ENCODE results near the gene PDZRN3. TPM values are rescaled to one million over a fixed set of nuclear protein-coding genes. Genes with fewer than 3 reads are reported as not detected.

Gene PDZRN3
- total RNA-seq, 1 experiment from 2014 or later: 0.17 TPM

DNA sequence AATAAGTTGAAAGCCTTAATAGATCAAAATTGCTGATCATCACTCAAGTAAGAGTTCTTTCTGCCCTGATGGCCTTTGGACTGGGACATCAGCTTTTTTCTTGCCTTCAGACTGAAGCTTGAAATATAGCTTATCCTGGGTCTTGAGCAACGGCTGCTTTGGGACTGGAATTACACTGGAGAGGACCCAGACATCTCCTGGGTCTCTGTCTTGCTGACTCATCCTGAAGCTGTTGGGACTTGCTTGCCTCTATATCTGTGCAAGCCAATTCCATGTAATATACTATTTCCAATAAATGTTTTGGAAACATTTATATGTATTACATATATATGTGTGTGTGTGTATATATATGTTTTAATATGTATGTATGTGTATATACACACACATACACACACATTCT lies 260.2 kb downstream of the PDZRN3 start:
- TF ChIP-seq JUND (IDR thresholded peaks at IDR 0.05) (no peak), POLR2AphosphoS5 (IDR thresholded peaks at IDR 0.05; ENCODE audit: low read depth, low read length) (no peak), CEBPB (IDR thresholded peaks at IDR 0.05; ENCODE audit: low read depth) (no peak), RAD21 (IDR thresholded peaks at IDR 0.05; ENCODE audit: low read depth) (no peak)
- TF ChIP-seq, protein P1, sequence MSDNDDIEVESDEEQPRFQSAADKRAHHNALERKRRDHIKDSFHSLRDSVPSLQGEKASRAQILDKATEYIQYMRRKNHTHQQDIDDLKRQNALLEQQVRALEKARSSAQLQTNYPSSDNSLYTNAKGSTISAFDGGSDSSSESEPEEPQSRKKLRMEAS (IDR thresholded peaks at IDR 0.05): no peak
- H3K79me2 ChIP-seq (ENCODE audit: insufficient read depth, low read length): no peaks in the 10 kb centered on the region
- no peak for ATAC-seq
- ChIA-PET RAD21 (ENCODE audit: low non-redundant PET in 1 of 2, low total read pairs in 2 of 2, uncharacterized antibody in 2 of 2, unreplicated experiment in 2 of 2) (no interaction called here), CTCF (no interaction called here), POLR2A (no interaction called here)
- no peak overlapping the region for H3K4me2 ChIP-seq (ENCODE audit: low read length)
- no peaks in the 10 kb centered on the region for H3K9me3 ChIP-seq (ENCODE audit: control insufficient read depth in 1 of 2, insufficient read depth in 1 of 2, low read depth in 1 of 2, low read length in 2 of 2)
- no peaks in the 10 kb centered on the region for H4K20me1 ChIP-seq (ENCODE audit: insufficient read depth)
- no TSS peak for BruUV-seq (replicated peaks)
- no peak for DNase-seq (ENCODE audit: low read depth, low spot score)
- no peak overlapping the region for H3K4me3 ChIP-seq (replicated peaks in 1 of 2; ENCODE audit: low read depth in 1 of 2, low read length in 2 of 2)
- H3K27ac ChIP-seq (ENCODE audit: low read depth, low read length): no peak overlapping the region
- H3K36me3 ChIP-seq (ENCODE audit: control insufficient read depth in 1 of 2, insufficient read depth in 2 of 2, low read length in 2 of 2): no peaks in the 10 kb centered on the region
- no peaks in the 10 kb centered on the region for H3K27me3 ChIP-seq (ENCODE audit: insufficient read depth, low read length)
- no peaks in the 10 kb centered on the region for H3K9me2 ChIP-seq (ENCODE audit: insufficient read depth)
- H3K9ac ChIP-seq (ENCODE audit: low read length): no peak overlapping the region
- H2AFZ ChIP-seq (ENCODE audit: low read depth, low read length, poor library complexity, severe bottlenecking): no peak overlapping the region
- H3K4me1 ChIP-seq (ENCODE audit: control insufficient read depth in 1 of 2, insufficient read depth in 2 of 2, low read length in 2 of 2): no peaks in the 10 kb centered on the region
- intact Hi-C loops (cut with micrococcal nuclease): no loop called here

DNA sequence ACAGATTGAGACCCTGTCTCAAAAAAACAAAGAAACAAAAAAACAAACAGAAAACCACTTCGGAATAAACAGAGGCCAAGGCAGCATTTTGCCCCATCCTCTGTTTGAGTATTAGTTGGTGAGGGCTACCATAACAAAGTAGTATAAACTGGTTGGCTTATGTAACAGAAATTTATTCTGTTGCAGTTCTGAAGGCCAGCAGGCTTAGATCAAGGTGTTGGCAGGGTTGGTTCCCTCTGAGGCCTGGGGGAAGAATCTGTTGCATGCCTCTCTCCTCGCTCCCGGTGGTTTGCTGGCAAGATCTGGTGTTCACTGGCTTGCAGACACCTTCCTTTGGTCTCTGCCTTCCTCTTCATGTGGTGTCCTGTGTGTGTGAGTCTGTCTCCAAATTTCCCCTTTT lies 261.6 kb downstream of the PDZRN3 start:
- Histone ChIP-seq H3K9ac (ENCODE audit: low read length) (no peak overlapping the region), H3K4me2 (ENCODE audit: low read length) (no peak overlapping the region), H3K4me1 (ENCODE audit: control insufficient read depth in 1 of 2, insufficient read depth in 2 of 2, low read length in 2 of 2) (no peaks in the 10 kb centered on the region), H3K79me2 (ENCODE audit: insufficient read depth, low read length) (no peaks in the 10 kb centered on the region), H3K27me3 (ENCODE audit: insufficient read depth, low read length) (no peaks in the 10 kb centered on the region), H3K9me3 (ENCODE audit: control insufficient read depth in 1 of 2, insufficient read depth in 1 of 2, low read depth in 1 of 2, low read length in 2 of 2) (no peaks in the 10 kb centered on the region), H3K4me3 (replicated peaks in 1 of 2; ENCODE audit: low read depth in 1 of 2, low read length in 2 of 2) (no peak overlapping the region), H4K20me1 (ENCODE audit: insufficient read depth) (no peaks in the 10 kb centered on the region), H3K27ac (ENCODE audit: low read depth, low read length) (no peak overlapping the region), H3K9me2 (ENCODE audit: insufficient read depth) (no peaks in the 10 kb centered on the region), H3K36me3 (ENCODE audit: control insufficient read depth in 1 of 2, insufficient read depth in 2 of 2, low read length in 2 of 2) (no peaks in the 10 kb centered on the region), H2AFZ (ENCODE audit: low read depth, low read length, poor library complexity, severe bottlenecking) (no peak overlapping the region)
- ChIA-PET CTCF (no interaction called here), RAD21 (ENCODE audit: low non-redundant PET in 1 of 2, low total read pairs in 2 of 2, uncharacterized antibody in 2 of 2, unreplicated experiment in 2 of 2) (no interaction called here), POLR2A (no interaction called here)
- ATAC-seq (no peak), DNase-seq (ENCODE audit: low read depth, low spot score) (no peak)
- TF ChIP-seq CBX3 (IDR thresholded peaks at IDR 0.05; ENCODE audit: low read depth) (no peak), YY1 (IDR thresholded peaks at IDR 0.05; ENCODE audit: extremely low read depth, insufficient replicate concordance, low read depth, low read length) (no peak), SRF (IDR thresholded peaks at IDR 0.05; ENCODE audit: low read depth) (no peak), EZH2phosphoT487 (IDR thresholded peaks at IDR 0.05; ENCODE audit: borderline replicate concordance) (no peak), CEBPB (IDR thresholded peaks at IDR 0.05; ENCODE audit: low read depth) (no peak), EGR1 (IDR thresholded peaks at IDR 0.05; ENCODE audit: low read depth) (no peak), RAD21 (IDR thresholded peaks at IDR 0.05; ENCODE audit: low read depth) (no peak), SP1 (IDR thresholded peaks at IDR 0.05; ENCODE audit: low read depth) (no peak), SIN3A (IDR thresholded peaks at IDR 0.05; ENCODE audit: low read depth) (no peak), JUND (IDR thresholded peaks at IDR 0.05) (no peak), ELF1 (IDR thresholded peaks at IDR 0.05; ENCODE audit: borderline replicate concordance, low read depth) (no peak), TCF7L2 (IDR thresholded peaks at IDR 0.05; ENCODE audit: borderline replicate concordance, extremely low read depth, insufficient read depth, insufficient read length) (no peak), POLR2AphosphoS5 (IDR thresholded peaks at IDR 0.05; ENCODE audit: low read depth, low read length) (no peak), FOSL1 (IDR thresholded peaks at IDR 0.05; ENCODE audit: low read depth) (no peak)
- TF ChIP-seq, protein P1 (IDR thresholded peaks at IDR 0.05): no peak
- TF ChIP-seq, protein P2, sequence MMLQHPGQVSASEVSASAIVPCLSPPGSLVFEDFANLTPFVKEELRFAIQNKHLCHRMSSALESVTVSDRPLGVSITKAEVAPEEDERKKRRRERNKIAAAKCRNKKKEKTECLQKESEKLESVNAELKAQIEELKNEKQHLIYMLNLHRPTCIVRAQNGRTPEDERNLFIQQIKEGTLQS (IDR thresholded peaks at IDR 0.05): no peak
- TF ChIP-seq, protein P3, sequence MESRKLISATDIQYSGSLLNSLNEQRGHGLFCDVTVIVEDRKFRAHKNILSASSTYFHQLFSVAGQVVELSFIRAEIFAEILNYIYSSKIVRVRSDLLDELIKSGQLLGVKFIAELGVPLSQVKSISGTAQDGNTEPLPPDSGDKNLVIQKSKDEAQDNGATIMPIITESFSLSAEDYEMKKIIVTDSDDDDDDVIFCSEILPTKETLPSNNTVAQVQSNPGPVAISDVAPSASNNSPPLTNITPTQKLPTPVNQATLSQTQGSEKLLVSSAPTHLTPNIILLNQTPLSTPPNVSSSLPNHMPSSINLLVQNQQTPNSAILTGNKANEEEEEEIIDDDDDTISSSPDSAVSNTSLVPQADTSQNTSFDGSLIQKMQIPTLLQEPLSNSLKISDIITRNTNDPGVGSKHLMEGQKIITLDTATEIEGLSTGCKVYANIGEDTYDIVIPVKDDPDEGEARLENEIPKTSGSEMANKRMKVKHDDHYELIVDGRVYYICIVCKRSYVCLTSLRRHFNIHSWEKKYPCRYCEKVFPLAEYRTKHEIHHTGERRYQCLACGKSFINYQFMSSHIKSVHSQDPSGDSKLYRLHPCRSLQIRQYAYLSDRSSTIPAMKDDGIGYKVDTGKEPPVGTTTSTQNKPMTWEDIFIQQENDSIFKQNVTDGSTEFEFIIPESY (IDR thresholded peaks at IDR 0.05; ENCODE audit: extremely low read depth, insufficient replicate concordance, low read length): no peak
- intact Hi-C loops (cut with micrococcal nuclease): no loop called here
- BruUV-seq (replicated peaks): no TSS peak

Measured in HCT116 (cell line).